NAMALWA (cell line): ENCODE data around the gene ABCC4.
"Not testable (repeated sequence)": the region's sequence is repeated elsewhere in the genome, so short reads cannot be mapped to it uniquely, and the experiment has no call there.

Source experiments
- DNase-seq: peaks from one replicate; pipeline ENCODE4 v3.0.0-alpha.2; 2015; ENCODE audit warnings: low spot score

Gene ABCC4

GRCh38 chr13:95226932-95227695, 74.1 kb downstream of the ABCC4 start:
- DNase-seq: peak; percentile 61

GRCh38 chr13:95226476-95226875, 74.8 kb downstream of the ABCC4 start:
- DNase-seq: no peak

- DNase-seq: no peak
These were observed 75.2 kb downstream of the ABCC4 start for GRCh38 chr13:95226050-95226449.

GRCh38 chr13:95224064-95224463, 77.2 kb downstream of the ABCC4 start:
- no peak for DNase-seq

GRCh38 chr13:95222733-95223018, 78.6 kb downstream of the ABCC4 start:
- DNase-seq: no peak

GRCh38 chr13:95221971-95222732, 79.1 kb downstream of the ABCC4 start:
- DNase-seq: no peak

GRCh38 chr13:95220611-95221010, 80.6 kb downstream of the ABCC4 start:
- no peak for DNase-seq

- no peak for DNase-seq
These were observed 83.1 kb downstream of the ABCC4 start for GRCh38 chr13:95217920-95218830.

GRCh38 chr13:95216182-95216581, 85.1 kb downstream of the ABCC4 start:
- no peak for DNase-seq

- no peak for DNase-seq
These were observed 88.0 kb downstream of the ABCC4 start for GRCh38 chr13:95212983-95213850.

- DNase-seq: no peak
These were observed 92.1 kb downstream of the ABCC4 start for GRCh38 chr13:95209109-95209508.

- peak; percentile 56 for DNase-seq
These were observed 93.4 kb downstream of the ABCC4 start for GRCh38 chr13:95207769-95208366.

GRCh38 chr13:95206116-95206515, 95.1 kb downstream of the ABCC4 start:
- no peak for DNase-seq

- no peak for DNase-seq
These were observed 97.0 kb downstream of the ABCC4 start for GRCh38 chr13:95204231-95204765.

- no peak for DNase-seq
These were observed 99.2 kb downstream of the ABCC4 start for GRCh38 chr13:95201814-95202651.

GRCh38 chr13:95200386-95200957, 100.8 kb downstream of the ABCC4 start:
- DNase-seq: not testable (repeated sequence)

GRCh38 chr13:95199896-95200295, 101.4 kb downstream of the ABCC4 start:
- no peak for DNase-seq

- DNase-seq: not testable (repeated sequence)
These were observed 102.6 kb downstream of the ABCC4 start for GRCh38 chr13:95198606-95199005.

- no peak for DNase-seq
These were observed 103.7 kb downstream of the ABCC4 start for GRCh38 chr13:95197548-95197947.

- no peak for DNase-seq
These were observed 106.1 kb downstream of the ABCC4 start for GRCh38 chr13:95195146-95195545.
